Dendritic cell treated with granulocyte-macrophage colony-stimulating factor and Interleukin-4, amounts not matched to agents 40 ng/mL and 50 ng/mL, for 4 days (primary cell): Measurements from ENCODE around the gene SLC6A18.

ENCODE experiments used
- H3K27ac Mint-ChIP-seq: one replicate; pipeline ENCODE4 v1.8.0; 2022; ENCODE audit warnings: mild to moderate bottlenecking, mixed read lengths
- H3K27me3 Mint-ChIP-seq: one replicate; pipeline ENCODE4 v1.8.0; 2022; ENCODE audit warnings: mild to moderate bottlenecking, mixed read lengths
- H3K36me3 Mint-ChIP-seq: one replicate; pipeline ENCODE4 v1.8.0; 2022; ENCODE audit warnings: low read depth, mixed read lengths
- H3K4me1 Mint-ChIP-seq: one replicate; pipeline ENCODE4 v1.8.0; 2022; ENCODE audit warnings: low read depth, mixed read lengths
- H3K4me3 Mint-ChIP-seq: one replicate; pipeline ENCODE4 v1.8.0; 2022; ENCODE audit warnings: mild to moderate bottlenecking, moderate library complexity, mixed read lengths
- H3K9me3 Mint-ChIP-seq: one replicate; pipeline ENCODE4 v1.8.0; 2022; ENCODE audit warnings: mixed read lengths
- intact Hi-C: fragments of 100-400 bp; cut with micrococcal nuclease; formaldehyde crosslinking; loops from one replicate; pipeline ENCODE4 v1.15.0; 2022

Gene SLC6A18

DNA sequence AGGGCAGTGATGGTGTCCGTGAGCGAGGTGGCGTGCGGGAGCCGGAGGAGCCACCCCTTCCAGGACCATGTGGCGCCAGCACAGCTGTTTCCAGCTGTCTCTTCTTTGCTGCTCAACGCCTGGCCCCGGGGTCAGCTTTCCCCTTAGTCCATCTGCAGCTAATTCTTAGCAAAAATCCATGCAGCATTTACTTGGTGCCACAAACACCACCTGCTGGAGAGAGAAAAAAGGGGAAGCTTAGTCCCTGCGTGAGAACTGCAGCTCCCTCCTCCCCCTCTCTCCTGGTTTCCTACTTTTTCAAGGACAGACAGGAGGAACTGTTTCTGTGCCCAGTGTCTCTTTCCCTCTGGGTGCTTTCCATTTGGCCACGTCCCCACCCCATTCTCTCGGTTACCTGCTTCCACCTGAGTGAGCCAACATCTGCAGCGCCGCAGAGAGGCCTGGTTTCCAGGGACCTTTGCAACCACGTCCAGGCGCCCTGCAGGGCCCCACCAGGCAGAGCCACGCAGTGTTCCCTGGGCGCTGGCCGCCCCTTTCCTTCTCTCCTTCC, 20.4 kb upstream of the SLC6A18 start:
- H3K27me3 Mint-ChIP-seq: peaks cover 12% of the 10 kb centered on the region
- intact Hi-C loops: no loop called here
- peaks cover 4% of the 10 kb centered on the region for H3K4me1 Mint-ChIP-seq
- no peaks in the 10 kb centered on the region for H3K9me3 Mint-ChIP-seq
- no peaks in the 10 kb centered on the region for H3K36me3 Mint-ChIP-seq
- no peak overlapping the region for H3K27ac Mint-ChIP-seq
- no peak overlapping the region for H3K4me3 Mint-ChIP-seq

DNA sequence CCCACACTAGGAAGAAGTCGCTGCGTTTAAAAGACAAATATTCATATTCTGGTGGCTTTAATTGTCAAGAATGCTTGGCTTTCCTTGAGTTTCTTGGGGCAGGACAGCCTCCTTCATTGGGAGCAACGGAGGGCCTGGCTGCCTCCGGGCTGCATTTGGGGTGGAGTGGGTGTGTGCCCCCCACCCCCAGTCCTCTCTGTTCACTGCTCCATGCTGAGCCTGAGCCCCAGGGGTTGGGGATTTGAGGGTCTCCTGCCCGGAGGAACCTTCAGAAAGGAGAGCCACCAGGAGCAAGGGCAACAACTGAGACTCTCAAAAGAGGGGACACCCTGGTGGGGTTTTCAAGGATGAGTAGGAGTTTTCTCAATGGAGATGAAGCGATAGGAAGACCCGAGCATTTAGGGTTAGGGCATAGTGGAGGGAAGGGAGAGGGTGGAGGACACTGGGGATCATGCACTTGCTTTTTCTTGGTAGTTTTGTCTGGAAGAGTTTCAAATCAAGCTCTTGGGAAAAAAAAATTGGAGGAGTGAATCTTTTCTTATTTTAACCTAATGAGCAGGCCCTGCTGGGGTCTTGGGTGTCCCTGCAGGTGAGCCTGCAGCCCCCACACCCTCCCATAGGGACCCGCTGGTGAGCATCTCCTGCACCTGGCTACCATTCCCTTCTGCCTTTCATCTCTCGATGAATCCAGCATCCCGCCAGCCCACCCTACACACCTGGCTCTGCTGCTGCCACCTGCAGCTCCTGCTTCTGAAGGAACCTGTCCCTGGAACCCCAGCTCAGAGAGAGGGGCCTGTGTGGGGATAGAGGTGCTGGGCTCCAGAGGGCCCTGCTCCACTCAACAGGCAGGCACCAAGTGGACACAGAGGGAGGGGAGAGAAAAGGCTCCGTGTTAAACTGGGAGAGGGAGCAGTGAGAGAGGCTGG, 19.7 kb upstream of the SLC6A18 start:
- Mint-ChIP-seq H3K4me1 (peaks cover 4% of the 10 kb centered on the region), H3K27me3 (peaks cover 12% of the 10 kb centered on the region), H3K9me3 (no peaks in the 10 kb centered on the region), H3K27ac (no peak overlapping the region), H3K4me3 (no peak overlapping the region), H3K36me3 (no peaks in the 10 kb centered on the region)
- intact Hi-C loops: no loop called here

DNA sequence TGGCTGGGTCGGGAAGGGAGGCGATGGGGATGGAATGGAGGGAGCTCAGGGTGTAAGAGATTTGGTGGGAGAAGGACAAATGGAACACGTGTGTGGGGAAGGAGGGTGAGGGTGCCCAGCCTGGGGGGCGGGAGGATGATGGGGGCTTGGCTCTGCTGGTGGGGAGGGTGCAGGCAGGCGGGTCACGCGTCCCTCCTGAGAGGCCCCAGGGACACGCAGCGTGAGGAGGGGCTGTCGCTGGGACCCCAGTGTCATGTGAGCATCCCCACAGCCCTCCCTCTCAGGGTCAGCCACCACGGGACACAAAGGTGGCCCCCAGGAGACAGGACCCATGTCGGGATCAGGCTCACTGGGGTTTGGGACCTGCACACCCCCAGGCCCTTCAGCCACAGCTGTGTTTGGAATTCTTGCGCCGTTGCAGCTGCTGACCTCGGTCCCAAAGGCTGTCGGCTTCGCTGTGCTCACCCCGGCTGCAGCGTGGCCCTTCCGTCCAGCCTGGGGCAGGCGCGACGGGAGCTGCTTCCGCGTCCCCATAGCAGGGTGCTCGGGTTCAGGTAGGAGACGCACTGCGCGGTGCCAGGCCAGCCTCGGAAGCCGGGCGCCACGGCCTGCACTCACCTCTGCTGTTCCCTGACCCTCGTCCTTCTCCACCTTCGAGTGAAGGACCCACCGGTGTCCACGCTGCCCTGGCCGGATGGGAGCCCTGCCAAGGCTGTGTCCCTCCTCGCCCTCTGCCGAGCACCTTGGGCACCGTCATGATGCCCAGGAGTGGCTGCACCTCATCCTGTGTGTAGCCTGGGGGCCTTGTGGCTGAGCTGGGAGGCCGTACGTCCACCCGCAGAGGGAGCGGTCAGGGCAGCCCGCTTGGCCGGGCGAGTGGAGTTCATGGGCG, 18.4 kb upstream of the SLC6A18 start:
- Mint-ChIP-seq H3K4me1 (peaks cover 4% of the 10 kb centered on the region), H3K4me3 (no peak overlapping the region), H3K9me3 (no peaks in the 10 kb centered on the region), H3K27me3 (peaks cover 12% of the 10 kb centered on the region), H3K36me3 (no peaks in the 10 kb centered on the region), H3K27ac (no peak overlapping the region)
- intact Hi-C loops: no loop called here

DNA sequence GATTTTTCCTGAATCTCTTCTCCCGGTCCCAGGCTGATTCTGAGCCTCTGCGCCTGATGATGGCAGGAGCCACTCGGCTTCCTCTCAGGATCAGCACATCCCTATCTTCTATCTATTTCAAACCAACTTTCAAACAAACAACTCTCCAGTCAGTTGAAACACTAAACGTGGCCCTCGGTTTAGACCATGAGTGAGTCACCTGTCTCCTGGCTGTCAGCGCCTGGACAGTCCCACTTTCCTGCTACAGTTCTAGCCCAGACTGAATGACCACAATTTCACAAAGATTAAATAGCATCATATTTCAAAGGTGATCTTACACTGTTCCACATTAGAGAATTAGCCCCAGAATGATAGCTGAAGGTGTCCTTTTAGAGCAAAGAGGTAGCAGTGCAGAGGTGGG, 17.6 kb upstream of the SLC6A18 start:
- no peaks in the 10 kb centered on the region for H3K9me3 Mint-ChIP-seq
- no peak overlapping the region for H3K4me3 Mint-ChIP-seq
- peaks cover 12% of the 10 kb centered on the region for H3K27me3 Mint-ChIP-seq
- H3K27ac Mint-ChIP-seq: no peak overlapping the region
- H3K36me3 Mint-ChIP-seq: no peaks in the 10 kb centered on the region
- intact Hi-C loops: no loop called here
- peaks cover 4% of the 10 kb centered on the region for H3K4me1 Mint-ChIP-seq

DNA sequence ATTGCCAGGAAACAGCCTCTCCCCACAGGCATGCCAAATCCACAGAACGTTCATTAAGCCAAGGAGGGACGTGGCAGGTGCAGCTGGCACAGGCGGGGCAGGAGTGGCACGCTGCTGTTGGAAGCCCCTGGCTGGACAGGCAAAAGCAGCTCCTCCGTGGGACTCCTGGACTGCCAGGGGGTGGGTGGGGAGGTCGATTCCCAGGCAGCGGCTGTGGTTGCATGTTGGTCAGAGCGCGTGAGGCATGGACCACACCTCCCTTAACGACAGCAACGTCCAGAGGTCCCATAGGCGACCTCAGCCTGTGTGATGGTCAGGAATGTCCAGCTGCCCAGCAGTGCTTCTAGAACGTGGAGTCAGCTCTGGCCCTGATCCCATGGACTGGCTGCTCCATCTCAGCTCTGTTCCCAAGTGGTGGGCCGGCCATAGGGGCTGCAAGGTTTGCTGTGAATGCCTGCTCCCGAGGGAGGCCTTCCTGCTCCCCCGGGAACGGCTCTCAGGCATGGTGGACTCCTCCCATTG, 16.9 kb upstream of the SLC6A18 start:
- Mint-ChIP-seq H3K4me3 (no peak overlapping the region), H3K36me3 (no peaks in the 10 kb centered on the region), H3K4me1 (peaks cover 4% of the 10 kb centered on the region), H3K9me3 (no peaks in the 10 kb centered on the region), H3K27me3 (peaks cover 12% of the 10 kb centered on the region), H3K27ac (no peak overlapping the region)
- intact Hi-C loops: no loop called here

DNA sequence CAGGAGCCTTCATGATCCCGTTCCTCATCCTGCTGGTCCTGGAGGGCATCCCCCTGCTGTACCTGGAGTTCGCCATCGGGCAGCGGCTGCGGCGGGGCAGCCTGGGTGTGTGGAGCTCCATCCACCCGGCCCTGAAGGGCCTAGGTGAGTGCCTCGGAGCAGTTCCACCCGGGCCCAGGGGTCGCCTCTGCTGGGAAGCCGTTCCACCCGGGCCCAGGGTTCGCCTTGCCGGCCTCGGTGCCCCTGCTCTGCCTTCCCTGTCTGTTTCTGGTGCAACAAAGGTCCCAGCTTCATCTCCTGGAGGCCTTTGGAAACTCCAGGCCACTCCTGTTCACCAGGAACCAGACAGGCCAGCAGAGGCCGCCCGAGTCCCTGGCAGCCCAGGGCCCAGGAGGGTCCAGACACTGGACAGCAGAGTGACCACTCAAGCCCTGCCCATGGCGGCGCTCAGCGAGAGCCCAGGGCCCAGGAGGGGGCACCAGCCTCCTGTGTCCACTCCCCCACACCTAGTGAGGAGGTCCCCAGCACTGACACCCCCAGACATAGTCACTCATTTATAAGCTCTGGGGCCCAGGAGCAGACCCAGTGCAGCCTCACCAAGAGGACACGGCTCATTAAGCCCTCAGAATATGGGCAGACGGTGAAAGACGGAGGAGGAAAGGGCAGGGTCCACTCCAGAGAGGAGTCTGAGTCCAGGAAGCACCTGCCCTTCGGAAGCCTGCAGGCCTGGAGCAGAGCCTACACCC, 16.3 kb upstream of the SLC6A18 start:
- peaks cover 12% of the 10 kb centered on the region for H3K27me3 Mint-ChIP-seq
- peaks cover 4% of the 10 kb centered on the region for H3K4me1 Mint-ChIP-seq
- no peaks in the 10 kb centered on the region for H3K9me3 Mint-ChIP-seq
- H3K27ac Mint-ChIP-seq: no peak overlapping the region
- no peak overlapping the region for H3K4me3 Mint-ChIP-seq
- intact Hi-C loops: no loop called here
- H3K36me3 Mint-ChIP-seq: no peaks in the 10 kb centered on the region

DNA sequence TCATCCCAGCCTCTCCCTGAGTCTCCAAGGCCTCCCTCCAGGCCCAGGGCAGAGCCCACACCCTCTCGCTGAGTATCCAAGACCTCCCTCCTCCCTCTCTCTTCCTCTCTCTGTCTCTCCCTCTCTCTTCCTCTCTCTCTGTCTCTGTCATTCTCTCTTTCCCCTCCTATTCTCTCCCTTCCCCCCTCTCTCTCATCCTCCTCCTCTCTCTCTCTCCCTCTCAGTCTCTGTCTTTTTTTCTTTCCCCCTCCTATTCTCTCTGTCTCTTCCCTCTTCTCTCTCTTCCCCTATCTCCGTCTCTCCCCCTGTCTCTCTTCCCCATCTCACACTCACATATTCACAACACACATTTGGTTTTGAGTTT, 15.7 kb upstream of the SLC6A18 start:
- no peak overlapping the region for H3K4me3 Mint-ChIP-seq
- no peaks in the 10 kb centered on the region for H3K36me3 Mint-ChIP-seq
- intact Hi-C loops: no loop called here
- H3K4me1 Mint-ChIP-seq: peaks cover 4% of the 10 kb centered on the region
- H3K9me3 Mint-ChIP-seq: no peaks in the 10 kb centered on the region
- peaks cover 12% of the 10 kb centered on the region for H3K27me3 Mint-ChIP-seq
- no peak overlapping the region for H3K27ac Mint-ChIP-seq

DNA sequence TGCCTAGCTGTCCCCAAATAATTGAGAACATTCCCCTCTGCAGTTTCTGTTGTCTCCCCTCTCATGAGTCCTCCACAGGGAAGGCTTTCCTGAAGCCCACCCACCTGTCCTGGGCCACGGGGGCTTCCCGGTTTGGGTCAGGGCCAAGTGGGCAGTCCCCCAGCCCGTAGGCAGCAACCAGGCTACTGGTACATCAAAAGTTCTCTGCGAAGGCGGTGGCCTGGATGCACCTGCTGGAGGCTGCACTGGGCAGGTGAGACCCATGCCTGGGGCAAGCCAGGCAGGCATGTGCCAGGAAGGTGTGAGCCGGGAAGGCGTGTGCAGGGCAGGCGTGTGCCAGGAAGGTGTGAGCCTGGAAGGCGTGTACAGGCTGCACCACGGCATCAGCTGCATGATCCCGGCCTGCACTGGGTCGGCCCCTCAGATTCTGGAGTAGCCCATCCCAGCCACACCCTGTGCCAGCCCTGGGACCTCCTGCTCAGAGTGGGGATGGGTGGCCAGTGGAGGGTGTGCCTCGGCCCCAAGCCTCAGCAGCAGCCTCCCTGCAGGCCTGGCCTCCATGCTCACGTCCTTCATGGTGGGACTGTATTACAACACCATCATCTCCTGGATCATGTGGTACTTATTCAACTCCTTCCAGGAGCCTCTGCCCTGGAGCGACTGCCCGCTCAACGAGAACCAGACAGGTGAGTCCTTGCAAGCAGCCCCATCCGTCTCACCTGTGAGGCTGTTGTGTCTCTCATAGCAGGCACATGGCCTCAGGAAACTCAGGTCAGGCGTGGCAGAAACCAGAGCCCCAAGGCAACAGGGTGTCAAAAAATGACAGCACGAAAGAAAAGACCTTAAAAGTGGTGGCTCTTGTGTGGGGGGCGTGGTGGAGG, 15.0 kb upstream of the SLC6A18 start:
- no peaks in the 10 kb centered on the region for H3K9me3 Mint-ChIP-seq
- no peak overlapping the region for H3K4me3 Mint-ChIP-seq
- H3K4me1 Mint-ChIP-seq: no peaks in the 10 kb centered on the region
- no peak overlapping the region for H3K27ac Mint-ChIP-seq
- H3K36me3 Mint-ChIP-seq: no peaks in the 10 kb centered on the region
- peaks cover 8% of the 10 kb centered on the region for H3K27me3 Mint-ChIP-seq
- intact Hi-C loops: no loop called here

DNA sequence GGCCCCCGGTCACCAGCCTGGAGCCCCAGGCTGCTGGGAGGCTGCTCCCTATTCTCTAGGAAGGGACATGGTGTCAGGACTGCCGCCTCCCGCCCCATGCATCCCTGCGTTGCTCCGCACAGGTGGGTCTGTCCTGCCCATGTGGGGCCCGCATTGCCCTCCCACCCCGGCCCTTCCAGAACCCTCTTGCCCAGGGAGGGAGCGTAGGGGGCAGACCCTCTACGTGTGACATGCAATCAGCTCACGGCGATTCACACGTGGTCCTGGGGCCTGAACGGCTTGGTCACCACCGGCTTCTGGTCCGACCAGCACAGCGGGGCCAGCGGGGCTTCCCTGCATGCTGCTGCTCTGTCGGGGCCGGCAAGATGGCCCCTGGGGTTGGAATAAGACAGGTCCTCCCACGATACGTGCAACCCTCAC, 14.3 kb upstream of the SLC6A18 start:
- Mint-ChIP-seq H3K4me1 (no peaks in the 10 kb centered on the region), H3K27ac (no peak overlapping the region), H3K27me3 (peaks cover 4% of the 10 kb centered on the region), H3K9me3 (no peaks in the 10 kb centered on the region), H3K4me3 (no peak overlapping the region), H3K36me3 (no peaks in the 10 kb centered on the region)
- intact Hi-C loops: no loop called here

DNA sequence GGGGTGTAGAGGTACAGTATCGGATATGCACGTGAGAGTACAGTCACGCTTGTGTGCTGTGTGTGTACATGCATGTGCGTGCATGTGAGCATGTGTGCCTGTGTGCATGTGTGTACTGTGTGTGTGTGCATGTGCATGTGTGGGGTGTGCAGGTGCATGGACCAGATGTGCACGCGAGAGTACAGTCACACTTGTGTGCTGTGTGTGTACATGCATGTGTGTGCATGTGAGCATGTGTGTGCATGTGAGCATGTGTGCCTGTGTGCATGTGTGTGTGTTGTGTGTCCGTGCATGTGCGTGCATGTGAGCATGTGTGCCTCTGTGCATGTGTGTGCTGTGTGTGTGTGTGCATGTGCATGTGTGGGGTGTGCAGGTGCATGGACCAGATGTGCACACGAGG, 13.5 kb upstream of the SLC6A18 start:
- Mint-ChIP-seq H3K27me3 (no peaks in the 10 kb centered on the region), H3K4me3 (no peak overlapping the region), H3K36me3 (no peaks in the 10 kb centered on the region), H3K9me3 (no peaks in the 10 kb centered on the region), H3K27ac (no peak overlapping the region), H3K4me1 (no peaks in the 10 kb centered on the region)
- intact Hi-C loops: no loop called here

DNA sequence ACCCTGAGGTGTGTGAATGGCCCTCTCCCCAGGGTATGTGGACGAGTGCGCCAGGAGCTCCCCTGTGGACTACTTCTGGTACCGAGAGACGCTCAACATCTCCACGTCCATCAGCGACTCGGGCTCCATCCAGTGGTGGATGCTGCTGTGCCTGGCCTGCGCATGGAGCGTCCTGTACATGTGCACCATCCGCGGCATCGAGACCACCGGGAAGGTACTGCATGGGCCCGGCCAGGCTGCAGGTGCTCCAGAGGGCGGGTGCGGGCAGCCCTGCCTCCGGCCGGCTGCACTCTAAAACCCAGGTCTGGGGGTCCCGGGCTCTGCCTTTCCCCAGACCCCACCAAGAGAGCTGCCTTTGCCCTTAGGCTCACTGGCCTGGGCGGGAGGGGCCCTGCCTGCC, 12.9 kb upstream of the SLC6A18 start:
- H3K4me1 Mint-ChIP-seq: no peaks in the 10 kb centered on the region
- no peaks in the 10 kb centered on the region for H3K9me3 Mint-ChIP-seq
- intact Hi-C loops: no loop called here
- no peak overlapping the region for H3K27ac Mint-ChIP-seq
- no peak overlapping the region for H3K4me3 Mint-ChIP-seq
- no peaks in the 10 kb centered on the region for H3K27me3 Mint-ChIP-seq
- H3K36me3 Mint-ChIP-seq: no peaks in the 10 kb centered on the region

DNA sequence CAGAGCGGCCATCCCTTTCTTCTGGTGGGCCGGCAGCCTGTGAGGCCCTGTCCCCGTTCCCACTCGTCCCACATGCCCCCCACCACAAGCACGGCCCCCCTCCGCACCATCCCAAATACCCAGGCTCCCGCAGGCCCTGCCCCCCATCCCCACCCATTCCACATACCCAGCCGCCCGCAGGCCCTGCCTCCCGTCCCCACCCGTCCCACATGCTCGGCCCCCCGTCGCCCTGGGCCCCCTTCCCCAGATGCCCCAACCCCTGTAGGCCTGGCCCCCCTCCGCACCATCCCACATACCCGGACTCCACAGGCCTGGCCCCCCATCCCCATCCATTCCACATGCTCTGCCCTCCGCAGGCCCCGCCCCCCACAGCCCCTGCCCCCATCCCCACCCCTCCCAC, 12.3 kb upstream of the SLC6A18 start:
- Mint-ChIP-seq H3K36me3 (no peaks in the 10 kb centered on the region), H3K4me3 (no peak overlapping the region), H3K27me3 (no peaks in the 10 kb centered on the region), H3K4me1 (no peaks in the 10 kb centered on the region), H3K9me3 (no peaks in the 10 kb centered on the region), H3K27ac (no peak overlapping the region)
- intact Hi-C loops: no loop called here
